ENCODE measurements around the gene WDR3. TPM values are rescaled to one million over a fixed set of nuclear protein-coding genes. Genes with fewer than 3 reads are reported as not detected.

WDR3 gene
- polyA plus RNA-seq (2013, experiment 1 of 2), result 9.7 TPM
- polyA plus RNA-seq (2013, experiment 2 of 2), result 10.3 TPM

- Histone ChIP-seq H3K18ac (ENCODE audit: low read length) (peak within 1 kb of the TSS; percentile 78), H3K27ac (replicated peaks; ENCODE audit: low read length) (peak within 1 kb of the TSS; percentile 63), H4K91ac (ENCODE audit: low read depth, low read length, poor library complexity) (no peak within 1 kb of the TSS), H3K4ac (ENCODE audit: low read length) (no peak within 1 kb of the TSS), H4K8ac (ENCODE audit: low read depth, low read length) (peak within 1 kb of the TSS; percentile 90), H3K9me3 (replicated peaks in 1 of 2; ENCODE audit: control insufficient read depth in 2 of 2, insufficient read depth in 1 of 2, low read depth in 1 of 2, low read length in 2 of 2) (peaks cover 0 to 2% of the 10 kb centered on the region in 2 donors), H3K79me1 (ENCODE audit: low read depth, low read length) (peaks cover 9% of the 10 kb centered on the region), H2AFZ (ENCODE audit: low read length) (peak within 1 kb of the TSS; percentile 93), H3K4me1 (ENCODE audit: control insufficient read depth in 2 of 2, insufficient read depth in 1 of 2, low read depth in 1 of 2, low read length in 2 of 2) (peaks cover 5 to 9% of the 10 kb centered on the region in 2 donors), H3K36me3 (replicated peaks in 1 of 2; ENCODE audit: control insufficient read depth in 2 of 2, insufficient read depth in 2 of 2, low read length in 2 of 2) (peaks cover 2 to 22% of the 10 kb centered on the region in 2 donors), H3K4me2 (ENCODE audit: insufficient read depth, low read length, poor library complexity, severe bottlenecking) (peak within 1 kb of the TSS; percentile 96), H3K23ac (ENCODE audit: low read depth, low read length, poor library complexity) (peak within 1 kb of the TSS; percentile 16), H2BK120ac (ENCODE audit: low read depth, low read length) (no peak within 1 kb of the TSS), H2AK5ac (ENCODE audit: low read depth, low read length) (peak within 1 kb of the TSS; percentile 89), H3K14ac (ENCODE audit: low read length) (peak within 1 kb of the TSS; percentile 22), H3K27me3 (ENCODE audit: control insufficient read depth in 3 of 3, insufficient read depth in 3 of 3, low read depth in 1 of 3, low read length in 3 of 3) (no peaks in the 10 kb centered on the region), H3K4me3 (ENCODE audit: low read length in 2 of 2) (peak within 1 kb of the TSS; percentile 81 to 100), H2BK5ac (ENCODE audit: low read length) (peak within 1 kb of the TSS; percentile 93), H3K9ac (ENCODE audit: low read depth, low read length, poor library complexity) (peak within 1 kb of the TSS; percentile 92), H2BK15ac (ENCODE audit: low read length) (no peak within 1 kb of the TSS), H2BK12ac (ENCODE audit: low read length) (no peak within 1 kb of the TSS)
- no CpG with 5 or more reads among the region's 64 CpGs for WGBS, 2 donors (ENCODE audit: extremely low coverage in 2 of 2, insufficient read length in 2 of 2, insufficient replicate concordance in 1 of 2)
- DNase-seq (ENCODE audit: low spot score), result peak; percentile 92
Measured at GRCh38 chr1:117929343-117930172, at the start of gene WDR3, which contains the start of gene GDAP2. Gene WDR3 (plus strand): TSS chr1:117929739. CDS start chr1:117933320, 3,581 bp downstream. Gene GDAP2 (minus strand): TSS chr1:117929621. CDS start chr1:117920357, 9,264 bp downstream.

- no peak overlapping the region for H2BK120ac ChIP-seq (ENCODE audit: low read depth, low read length)
- no peak overlapping the region for H3K27ac ChIP-seq (replicated peaks; ENCODE audit: low read length)
- no peaks in the 10 kb centered on the region for H3K9me3 ChIP-seq (replicated peaks in 1 of 2; ENCODE audit: control insufficient read depth in 2 of 2, insufficient read depth in 1 of 2, low read depth in 1 of 2, low read length in 2 of 2)
- no peak overlapping the region for H3K4me2 ChIP-seq (ENCODE audit: insufficient read depth, low read length, poor library complexity, severe bottlenecking)
- H3K4me1 ChIP-seq (ENCODE audit: control insufficient read depth in 2 of 2, insufficient read depth in 1 of 2, low read depth in 1 of 2, low read length in 2 of 2), result no peaks in the 10 kb centered on the region
- no peak overlapping the region for H3K18ac ChIP-seq (ENCODE audit: low read length)
- no peak overlapping the region for H2AFZ ChIP-seq (ENCODE audit: low read length)
- no peaks in the 10 kb centered on the region for H3K27me3 ChIP-seq (ENCODE audit: control insufficient read depth in 3 of 3, insufficient read depth in 3 of 3, low read depth in 1 of 3, low read length in 3 of 3)
- no peak overlapping the region for H2BK15ac ChIP-seq (ENCODE audit: low read length)
- no peak overlapping the region for H3K9ac ChIP-seq (ENCODE audit: low read depth, low read length, poor library complexity)
- H3K14ac ChIP-seq (ENCODE audit: low read length), result no peak overlapping the region
- no peak overlapping the region for H4K8ac ChIP-seq (ENCODE audit: low read depth, low read length)
- H2AK5ac ChIP-seq (ENCODE audit: low read depth, low read length), result no peak overlapping the region
- H3K4ac ChIP-seq (ENCODE audit: low read length), result no peak overlapping the region
- no CpG with 5 or more reads among the region's 1 CpG for WGBS, 2 donors (ENCODE audit: extremely low coverage in 2 of 2, insufficient read length in 2 of 2, insufficient replicate concordance in 1 of 2)
- no peak overlapping the region for H2BK12ac ChIP-seq (ENCODE audit: low read length)
- H3K79me1 ChIP-seq (ENCODE audit: low read depth, low read length), result no peaks in the 10 kb centered on the region
- H3K4me3 ChIP-seq (ENCODE audit: low read length in 2 of 2), result no peak overlapping the region
- H3K36me3 ChIP-seq (replicated peaks in 1 of 2; ENCODE audit: control insufficient read depth in 2 of 2, insufficient read depth in 2 of 2, low read length in 2 of 2), result peaks cover 2 to 52% of the 10 kb centered on the region in 2 donors
- no peak overlapping the region for H2BK5ac ChIP-seq (ENCODE audit: low read length)
- H3K23ac ChIP-seq (ENCODE audit: low read depth, low read length, poor library complexity), result no peak overlapping the region
- no peak for DNase-seq (ENCODE audit: low spot score)
- H4K91ac ChIP-seq (ENCODE audit: low read depth, low read length, poor library complexity), result no peak overlapping the region
Measured at GRCh38 chr1:117883616-117884015, 45.9 kb upstream of the WDR3 start.

GRCh38 chr1:117886101-117886795 is 43.3 kb upstream of the WDR3 start:
- Histone ChIP-seq H3K79me1 (ENCODE audit: low read depth, low read length) (no peaks in the 10 kb centered on the region), H2BK120ac (ENCODE audit: low read depth, low read length) (no peak overlapping the region), H3K18ac (ENCODE audit: low read length) (no peak overlapping the region), H3K14ac (ENCODE audit: low read length) (no peak overlapping the region), H2BK15ac (ENCODE audit: low read length) (no peak overlapping the region), H3K9me3 (replicated peaks in 1 of 2; ENCODE audit: control insufficient read depth in 2 of 2, insufficient read depth in 1 of 2, low read depth in 1 of 2, low read length in 2 of 2) (no peaks in the 10 kb centered on the region), H3K4me3 (ENCODE audit: low read length in 2 of 2) (no peak overlapping the region), H3K36me3 (replicated peaks in 1 of 2; ENCODE audit: control insufficient read depth in 2 of 2, insufficient read depth in 2 of 2, low read length in 2 of 2) (peaks cover 2 to 38% of the 10 kb centered on the region in 2 donors), H3K27ac (replicated peaks; ENCODE audit: low read length) (no peak overlapping the region), H2BK5ac (ENCODE audit: low read length) (no peak overlapping the region), H2AFZ (ENCODE audit: low read length) (no peak overlapping the region), H3K27me3 (ENCODE audit: control insufficient read depth in 3 of 3, insufficient read depth in 3 of 3, low read depth in 1 of 3, low read length in 3 of 3) (no peaks in the 10 kb centered on the region), H3K4me1 (ENCODE audit: control insufficient read depth in 2 of 2, insufficient read depth in 1 of 2, low read depth in 1 of 2, low read length in 2 of 2) (no peaks in the 10 kb centered on the region), H3K9ac (ENCODE audit: low read depth, low read length, poor library complexity) (no peak overlapping the region), H3K4me2 (ENCODE audit: insufficient read depth, low read length, poor library complexity, severe bottlenecking) (no peak overlapping the region), H4K91ac (ENCODE audit: low read depth, low read length, poor library complexity) (no peak overlapping the region), H3K23ac (ENCODE audit: low read depth, low read length, poor library complexity) (no peak overlapping the region), H2BK12ac (ENCODE audit: low read length) (no peak overlapping the region), H4K8ac (ENCODE audit: low read depth, low read length) (no peak overlapping the region), H3K4ac (ENCODE audit: low read length) (no peak overlapping the region), H2AK5ac (ENCODE audit: low read depth, low read length) (no peak overlapping the region)
- no peak for DNase-seq (ENCODE audit: low spot score)
- whole genome bisulfite sequencing, 2 donors (ENCODE audit: extremely low coverage in 2 of 2, insufficient read length in 2 of 2, insufficient replicate concordance in 1 of 2), result no CpG with 5 or more reads among the region's 2 CpGs

- Histone ChIP-seq H4K8ac (ENCODE audit: low read depth, low read length) (no peak overlapping the region), H3K4me3 (ENCODE audit: low read length in 2 of 2) (no peak overlapping the region), H3K14ac (ENCODE audit: low read length) (no peak overlapping the region), H3K4ac (ENCODE audit: low read length) (no peak overlapping the region), H2AK5ac (ENCODE audit: low read depth, low read length) (no peak overlapping the region), H3K79me1 (ENCODE audit: low read depth, low read length) (no peaks in the 10 kb centered on the region), H4K91ac (ENCODE audit: low read depth, low read length, poor library complexity) (no peak overlapping the region), H2BK5ac (ENCODE audit: low read length) (no peak overlapping the region), H3K9me3 (replicated peaks in 1 of 2; ENCODE audit: control insufficient read depth in 2 of 2, insufficient read depth in 1 of 2, low read depth in 1 of 2, low read length in 2 of 2) (no peaks in the 10 kb centered on the region), H2BK120ac (ENCODE audit: low read depth, low read length) (no peak overlapping the region), H2AFZ (ENCODE audit: low read length) (no peak overlapping the region), H3K27ac (replicated peaks; ENCODE audit: low read length) (no peak overlapping the region), H3K4me2 (ENCODE audit: insufficient read depth, low read length, poor library complexity, severe bottlenecking) (no peak overlapping the region), H3K23ac (ENCODE audit: low read depth, low read length, poor library complexity) (no peak overlapping the region), H3K36me3 (replicated peaks in 1 of 2; ENCODE audit: control insufficient read depth in 2 of 2, insufficient read depth in 2 of 2, low read length in 2 of 2) (peaks cover 0 to 36% of the 10 kb centered on the region in 2 donors), H3K9ac (ENCODE audit: low read depth, low read length, poor library complexity) (no peak overlapping the region), H3K4me1 (ENCODE audit: control insufficient read depth in 2 of 2, insufficient read depth in 1 of 2, low read depth in 1 of 2, low read length in 2 of 2) (no peaks in the 10 kb centered on the region), H3K18ac (ENCODE audit: low read length) (no peak overlapping the region), H2BK12ac (ENCODE audit: low read length) (no peak overlapping the region), H2BK15ac (ENCODE audit: low read length) (no peak overlapping the region), H3K27me3 (ENCODE audit: control insufficient read depth in 3 of 3, insufficient read depth in 3 of 3, low read depth in 1 of 3, low read length in 3 of 3) (no peaks in the 10 kb centered on the region)
- no peak for DNase-seq (ENCODE audit: low spot score)
- no CpG with 5 or more reads among the region's 2 CpGs for WGBS, 2 donors (ENCODE audit: extremely low coverage in 2 of 2, insufficient read length in 2 of 2, insufficient replicate concordance in 1 of 2)
Measured at GRCh38 chr1:117890452-117890851, 39.1 kb upstream of the WDR3 start.
